Keratinocyte (primary cell): ENCODE results near the gene MIR17HG. TPM values are rescaled to one million over a fixed set of nuclear protein-coding genes. Genes with fewer than 3 reads are reported as not detected.

Experiments
- DNase-seq: peaks from one replicate; pipeline ENCODE4 v3.0.0-alpha.2; 2011; ENCODE audit warnings: low read depth, missing footprints, low spot score
- FAIRE-seq: peaks from 2 replicates; lab custom pipeline; 2011; peaks lifted over from hg19 to GRCh38; lab: Jason Lieb, UNC
- H2AFZ ChIP-seq: 2 replicates; pipeline ENCODE4 v1.6.0; 2012; ENCODE audit warnings: low read length, control low read depth, inconsistent platforms; ENCODE audit not compliant: control insufficient read depth
- H3K27ac ChIP-seq: 2 replicates; pipeline ENCODE4 v1.5.1; 2011; ENCODE audit warnings: low read length; ENCODE audit not compliant: control insufficient read depth, insufficient read depth
- H3K27me3 ChIP-seq: 3 replicates; pipeline ENCODE4 v1.6.0; 2011; ENCODE audit warnings: low read length; ENCODE audit not compliant: control insufficient read depth, insufficient read depth; ENCODE audit errors: extremely low read depth
- H3K36me3 ChIP-seq, 2 experiments: 2 replicates in 1 of 2; 3 replicates in 1 of 2; pipeline ENCODE4 v1.5.1; 2011; ENCODE audit warnings: low read length in 2 of 2, mild to moderate bottlenecking in 1 of 2; ENCODE audit not compliant: control insufficient read depth in 2 of 2, insufficient read depth in 2 of 2; ENCODE audit errors: extremely low read depth in 1 of 2
- H3K4me1 ChIP-seq: 3 replicates; pipeline ENCODE4 v1.5.1; 2011; ENCODE audit warnings: low read length; ENCODE audit not compliant: control insufficient read depth, insufficient read depth; ENCODE audit errors: extremely low read depth
- H3K4me2 ChIP-seq: 3 replicates; pipeline ENCODE4 v1.6.0; 2011; ENCODE audit warnings: low read depth, low read length; ENCODE audit not compliant: control insufficient read depth, insufficient read depth; ENCODE audit errors: extremely low read depth
- H3K4me3 ChIP-seq, 3 experiments: fragments of 200-600 bp in 1 of 3; sonication (generic) in 1 of 3; 2 replicates in 2 of 3; 3 replicates in 1 of 3; pipeline ENCODE4 v1.5.1; 2011 to 2016; ENCODE audit warnings: low read length in 3 of 3, mild to moderate bottlenecking in 3 of 3, control low read depth in 2 of 3, inconsistent platforms in 1 of 3, low read depth in 1 of 3, mixed read lengths in 1 of 3, mixed run types in 1 of 3, moderate library complexity in 1 of 3; ENCODE audit not compliant: control insufficient read depth in 2 of 3, insufficient read depth in 2 of 3; ENCODE audit errors: extremely low read depth in 1 of 3
- H3K79me2 ChIP-seq: 2 replicates; pipeline ENCODE4 v1.6.0; 2012; ENCODE audit warnings: low read length; ENCODE audit not compliant: control insufficient read depth, insufficient read depth
- H3K9ac ChIP-seq: 3 replicates; pipeline ENCODE4 v1.6.0; 2011; ENCODE audit warnings: low read length; ENCODE audit not compliant: control insufficient read depth, insufficient read depth; ENCODE audit errors: extremely low read depth
- H3K9me1 ChIP-seq: 3 replicates; pipeline ENCODE4 v1.6.0; 2011; ENCODE audit warnings: low read length; ENCODE audit not compliant: control insufficient read depth, insufficient read depth; ENCODE audit errors: extremely low read depth
- H3K9me3 ChIP-seq: 2 replicates; pipeline ENCODE4 v1.5.1; 2012; ENCODE audit warnings: low read depth, low read length; ENCODE audit not compliant: control insufficient read depth
- H4K20me1 ChIP-seq: 3 replicates; pipeline ENCODE4 v1.6.0; 2011; ENCODE audit warnings: low read length; ENCODE audit not compliant: control insufficient read depth, insufficient read depth; ENCODE audit errors: extremely low read depth
- CTCF ChIP-seq, 3 experiments: IDR thresholded peaks in 1 of 3; conservative IDR thresholded peaks in 1 of 3; optimal IDR thresholded peaks in 1 of 3; 2 replicates in 2 of 3; 3 replicates in 1 of 3; pipeline versions ENCODE3 to v1.5.1; 2011; ENCODE audit warnings: low read length in 3 of 3, mild to moderate bottlenecking in 3 of 3, moderate library complexity in 2 of 3, control low read depth in 1 of 3, inconsistent platforms in 1 of 3; ENCODE audit not compliant: insufficient read depth in 2 of 3; ENCODE audit errors: extremely low read depth in 1 of 3
- EZH2 ChIP-seq: IDR thresholded peaks from one replicate; pipeline ENCODE4 v1.6.1; 2012; ENCODE audit warnings: inconsistent platforms, mild to moderate bottlenecking, low read length, moderate library complexity
- dilution Hi-C: fragments of 300-500 bp; cut with MboI; formaldehyde crosslinking; loops from one replicate; pipeline ENCODE4 v1.7.0; 2020; ENCODE audit warnings: low sequenced_read_pairs; ENCODE audit not compliant: extremely low pct_ligation_motif_present
- polyA plus RNA-seq, 5 experiments: library from polyadenylated mRNA; depleted of rRNA in 3 of 5; stranded (reverse) in 3 of 5; stranded (forward) in 1 of 5; unstranded in 1 of 5; fragments of >200 nt; gene quantifications; 1 replicate in 1 of 5; 2 replicates in 3 of 5; 3 replicates in 1 of 5; pipeline versions ENCODE4 v1.2.1 to v1.2.3, GENCODE V29; 2011 to 2012; ENCODE audit warnings: missing spikeins in 2 of 5, low read depth in 1 of 5, low replicate concordance in 1 of 5

Gene MIR17HG
- polyA plus RNA-seq, 1 donor (not counting 4 experiments of a cell fraction or from before 2014, with no cell fraction given): 2.9 TPM

DNA sequence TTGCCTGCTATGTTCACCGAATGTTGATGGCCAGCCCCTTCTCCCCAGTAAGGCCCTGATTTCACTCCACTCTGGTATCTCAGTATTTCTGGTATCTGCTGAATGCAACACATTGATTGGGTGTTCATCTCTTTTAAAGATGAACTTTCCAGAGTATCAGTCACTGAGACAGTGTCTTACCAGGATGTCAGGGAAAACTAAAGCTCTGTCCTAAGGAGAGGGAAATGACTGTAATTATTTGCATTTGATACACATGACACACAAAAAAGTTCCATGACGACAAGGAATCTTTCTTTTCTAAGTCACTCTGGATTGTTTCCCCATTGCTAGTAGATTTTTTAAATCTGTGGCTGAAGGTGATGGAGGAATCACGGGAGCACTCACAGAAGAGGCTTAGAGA, 53.2 kb downstream of the MIR17HG start:
- Histone ChIP-seq H2AFZ (no peak overlapping the region), H4K20me1 (no peaks in the 10 kb centered on the region), H3K27me3 (peaks cover 26% of the 10 kb centered on the region), H3K79me2 (no peaks in the 10 kb centered on the region), H3K36me3 (no peaks in the 10 kb centered on the region), H3K27ac (no peak overlapping the region), H3K9me1 (no peaks in the 10 kb centered on the region), H3K9ac (no peak overlapping the region), H3K9me3 (no peaks in the 10 kb centered on the region), H3K4me1 (peaks cover 4% of the 10 kb centered on the region), H3K4me3 (no peak overlapping the region), H3K4me2 (no peak overlapping the region)
- no peak for TF ChIP-seq EZH2
- TF ChIP-seq CTCF (optimal IDR thresholded peaks at IDR 0.05 in 1 of 3, IDR thresholded peaks at IDR 0.05 in 1 of 3, conservative IDR thresholded peaks at IDR 0.05 in 1 of 3; ENCODE audit: extremely low read depth in 1 of 3, insufficient read depth in 2 of 3, low read length in 3 of 3): no peak
- DNase-seq (no peak), FAIRE-seq (no peak)
- dilution Hi-C loops: no loop called here

DNA sequence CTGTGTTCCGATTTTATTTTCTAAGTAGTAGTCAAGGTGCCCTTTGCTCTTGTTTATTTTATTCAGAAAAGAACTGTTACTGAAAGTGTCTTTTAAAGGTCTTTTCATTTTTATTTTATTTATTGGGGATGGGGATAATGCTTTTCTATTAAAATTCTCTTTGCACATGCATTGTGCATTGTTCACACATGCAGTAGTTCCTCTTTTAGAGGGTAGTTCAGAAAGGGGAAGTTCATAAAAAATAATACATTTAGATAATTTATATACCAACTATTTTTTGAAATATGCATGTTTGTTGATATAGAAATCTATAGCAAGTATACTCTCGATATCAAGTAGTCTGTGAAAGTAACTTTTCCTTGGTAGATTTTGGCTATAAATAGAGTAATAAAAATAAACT, 54.4 kb downstream of the MIR17HG start:
- H4K20me1 ChIP-seq: no peaks in the 10 kb centered on the region
- FAIRE-seq (no peak), DNase-seq (no peak)
- H3K36me3 ChIP-seq: no peaks in the 10 kb centered on the region
- H3K9me3 ChIP-seq: no peaks in the 10 kb centered on the region
- no peak for TF ChIP-seq CTCF (optimal IDR thresholded peaks at IDR 0.05 in 1 of 3, IDR thresholded peaks at IDR 0.05 in 1 of 3, conservative IDR thresholded peaks at IDR 0.05 in 1 of 3; ENCODE audit: extremely low read depth in 1 of 3, insufficient read depth in 2 of 3, low read length in 3 of 3)
- TF ChIP-seq EZH2: no peak
- H3K4me1 ChIP-seq: peaks cover 4% of the 10 kb centered on the region
- H3K4me3 ChIP-seq: no peak overlapping the region
- H3K4me2 ChIP-seq: no peak overlapping the region
- H3K27me3 ChIP-seq: peaks cover 26% of the 10 kb centered on the region
- no peak overlapping the region for H3K27ac ChIP-seq
- no peaks in the 10 kb centered on the region for H3K9me1 ChIP-seq
- H3K9ac ChIP-seq: no peak overlapping the region
- H2AFZ ChIP-seq: no peak overlapping the region
- H3K79me2 ChIP-seq: no peaks in the 10 kb centered on the region
- dilution Hi-C loops: no loop called here

Other genes starting within 250 kb of the MIR17HG start
- gene GPC5, start 50.9 kb downstream of the MIR17HG start, polyA plus RNA-seq: 0.10 to 0.17 TPM (median 0.10 TPM) in 3 replicates